Measurements from ENCODE around the gene SCN3B.

The SCN3B gene

DNA sequence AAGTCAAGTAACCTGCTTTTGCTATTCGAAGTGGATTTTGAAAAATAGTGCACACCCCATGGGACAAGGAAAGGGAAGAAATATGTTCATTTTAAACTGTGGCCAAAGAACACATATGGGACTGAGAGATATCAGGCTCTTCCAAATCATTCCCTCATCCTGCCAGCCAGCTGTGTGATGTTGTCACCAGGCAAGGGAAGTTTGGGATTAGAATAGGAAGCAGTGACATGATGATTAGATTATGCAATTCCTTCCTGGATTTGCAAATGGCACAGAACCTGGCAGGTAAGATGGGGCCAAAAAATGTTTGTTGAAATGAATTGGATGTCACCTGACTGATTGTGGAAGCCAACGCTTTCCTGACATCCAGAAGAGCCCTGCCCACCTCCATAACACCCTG, 4.9 kb upstream of the SCN3B start:
- no peaks in the 10 kb centered on the region for H3K9me2 ChIP-seq (ENCODE audit: low read depth, low read length)
- no peaks in the 10 kb centered on the region for H3K4me1 ChIP-seq (ENCODE audit: insufficient read depth, low read length, severe bottlenecking)
- no peaks in the 10 kb centered on the region for H3F3A ChIP-seq (ENCODE audit: insufficient read depth, low read length)
- no peak overlapping the region for H3K4me2 ChIP-seq (ENCODE audit: low read length)
- no peak overlapping the region for H2AFZ ChIP-seq (ENCODE audit: low read length)
- H3K9me3 ChIP-seq (ENCODE audit: low read length), result no peaks in the 10 kb centered on the region
- no peaks in the 10 kb centered on the region for H3K36me3 ChIP-seq (ENCODE audit: insufficient read depth, low read length)
- H3K27ac ChIP-seq (ENCODE audit: low read depth, low read length, poor library complexity, severe bottlenecking), result no peak overlapping the region
- H3K9ac ChIP-seq (ENCODE audit: low read length), result no peak overlapping the region
- H3K79me2 ChIP-seq (ENCODE audit: insufficient read depth, low read length), result no peaks in the 10 kb centered on the region
- no peaks in the 10 kb centered on the region for H3K27me3 ChIP-seq (ENCODE audit: insufficient read depth, low read length)
- TF ChIP-seq, protein P1, sequence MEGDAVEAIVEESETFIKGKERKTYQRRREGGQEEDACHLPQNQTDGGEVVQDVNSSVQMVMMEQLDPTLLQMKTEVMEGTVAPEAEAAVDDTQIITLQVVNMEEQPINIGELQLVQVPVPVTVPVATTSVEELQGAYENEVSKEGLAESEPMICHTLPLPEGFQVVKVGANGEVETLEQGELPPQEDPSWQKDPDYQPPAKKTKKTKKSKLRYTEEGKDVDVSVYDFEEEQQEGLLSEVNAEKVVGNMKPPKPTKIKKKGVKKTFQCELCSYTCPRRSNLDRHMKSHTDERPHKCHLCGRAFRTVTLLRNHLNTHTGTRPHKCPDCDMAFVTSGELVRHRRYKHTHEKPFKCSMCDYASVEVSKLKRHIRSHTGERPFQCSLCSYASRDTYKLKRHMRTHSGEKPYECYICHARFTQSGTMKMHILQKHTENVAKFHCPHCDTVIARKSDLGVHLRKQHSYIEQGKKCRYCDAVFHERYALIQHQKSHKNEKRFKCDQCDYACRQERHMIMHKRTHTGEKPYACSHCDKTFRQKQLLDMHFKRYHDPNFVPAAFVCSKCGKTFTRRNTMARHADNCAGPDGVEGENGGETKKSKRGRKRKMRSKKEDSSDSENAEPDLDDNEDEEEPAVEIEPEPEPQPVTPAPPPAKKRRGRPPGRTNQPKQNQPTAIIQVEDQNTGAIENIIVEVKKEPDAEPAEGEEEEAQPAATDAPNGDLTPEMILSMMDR (IDR thresholded peaks at IDR 0.05; ENCODE audit: low read length), result no peak
- TF ChIP-seq EZH2 (IDR thresholded peaks at IDR 0.05; ENCODE audit: borderline replicate concordance, low read length), result no peak
- H3K4me3 ChIP-seq (ENCODE audit: low read depth, low read length, poor library complexity, severe bottlenecking), result no peak overlapping the region
- H4K20me1 ChIP-seq (ENCODE audit: insufficient read depth, low read length), result no peaks in the 10 kb centered on the region

DNA sequence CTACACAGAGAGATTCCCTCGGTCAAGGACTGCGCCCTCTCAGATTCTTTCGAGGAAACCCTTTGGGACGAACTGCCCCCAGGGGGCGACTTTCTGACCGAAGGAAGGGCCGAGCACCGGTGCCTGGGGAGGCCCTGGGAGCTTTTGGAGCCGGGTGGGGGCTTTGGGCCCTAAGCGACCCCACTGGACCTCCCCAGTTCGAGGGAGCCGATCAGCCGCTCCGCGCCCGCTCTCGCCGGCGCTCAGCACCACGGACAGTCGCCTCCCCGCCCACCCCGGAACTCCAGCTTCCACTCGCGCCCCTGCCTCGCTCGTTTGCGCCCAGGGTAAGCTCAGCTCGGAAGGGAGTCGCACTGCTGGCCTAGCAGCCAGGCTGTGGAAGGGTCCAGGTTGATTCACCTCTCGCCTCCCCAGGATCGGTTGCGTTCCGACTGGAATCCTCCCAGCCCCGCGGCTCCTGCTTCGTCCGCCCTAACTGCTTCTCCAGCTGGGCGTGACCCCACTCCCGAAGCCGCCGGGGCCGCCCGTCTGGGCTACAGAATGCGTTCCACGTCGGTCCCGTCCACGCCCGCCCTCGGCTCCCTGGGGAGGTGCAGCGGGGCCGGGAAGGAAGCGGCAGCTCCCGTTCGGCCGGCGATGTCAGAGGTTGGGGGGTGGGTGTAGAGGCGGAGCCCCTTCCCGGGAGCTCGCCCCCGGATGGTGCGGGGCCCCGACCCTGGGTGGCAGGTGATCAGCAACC, 428 bp downstream of the SCN3B start:
- no peak overlapping the region for H3K27ac ChIP-seq (ENCODE audit: low read depth, low read length, poor library complexity, severe bottlenecking)
- no peak for TF ChIP-seq EZH2 (IDR thresholded peaks at IDR 0.05; ENCODE audit: borderline replicate concordance, low read length)
- TF ChIP-seq, protein P1 (IDR thresholded peaks at IDR 0.05; ENCODE audit: low read length), result no peak
- no peak overlapping the region for H3K4me2 ChIP-seq (ENCODE audit: low read length)
- no peaks in the 10 kb centered on the region for H3F3A ChIP-seq (ENCODE audit: insufficient read depth, low read length)
- no peak overlapping the region for H2AFZ ChIP-seq (ENCODE audit: low read length)
- no peaks in the 10 kb centered on the region for H3K27me3 ChIP-seq (ENCODE audit: insufficient read depth, low read length)
- no peaks in the 10 kb centered on the region for H3K9me2 ChIP-seq (ENCODE audit: low read depth, low read length)
- no peak overlapping the region for H3K9ac ChIP-seq (ENCODE audit: low read length)
- H4K20me1 ChIP-seq (ENCODE audit: insufficient read depth, low read length), result no peaks in the 10 kb centered on the region
- H3K36me3 ChIP-seq (ENCODE audit: insufficient read depth, low read length), result no peaks in the 10 kb centered on the region
- H3K9me3 ChIP-seq (ENCODE audit: low read length), result no peaks in the 10 kb centered on the region
- no peak overlapping the region for H3K4me3 ChIP-seq (ENCODE audit: low read depth, low read length, poor library complexity, severe bottlenecking)
- H3K79me2 ChIP-seq (ENCODE audit: insufficient read depth, low read length), result no peaks in the 10 kb centered on the region
- no peaks in the 10 kb centered on the region for H3K4me1 ChIP-seq (ENCODE audit: insufficient read depth, low read length, severe bottlenecking)

DNA sequence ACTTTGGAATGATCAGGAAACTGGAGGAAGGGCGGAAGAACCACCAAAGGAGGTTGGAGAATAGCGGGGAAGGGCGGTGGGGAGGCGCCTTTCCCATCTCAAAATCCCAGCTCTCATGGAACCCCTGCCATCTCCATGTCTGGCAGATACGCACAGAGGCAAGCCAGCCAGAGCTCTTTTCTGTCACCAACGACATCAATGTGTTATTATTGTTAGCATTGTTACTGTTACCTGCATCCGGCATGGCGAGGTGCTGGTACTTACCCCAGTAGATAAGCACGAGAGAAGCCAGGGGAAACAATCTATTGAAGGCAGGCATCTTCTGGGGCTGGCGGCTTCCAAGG, 969 bp downstream of the SCN3B start:
- H2AFZ ChIP-seq (ENCODE audit: low read length), result no peak overlapping the region
- TF ChIP-seq, protein P1 (IDR thresholded peaks at IDR 0.05; ENCODE audit: low read length), result no peak
- no peak for TF ChIP-seq EZH2 (IDR thresholded peaks at IDR 0.05; ENCODE audit: borderline replicate concordance, low read length)
- no peaks in the 10 kb centered on the region for H3K27me3 ChIP-seq (ENCODE audit: insufficient read depth, low read length)

More for the DNA sequence above, 969 bp downstream of the SCN3B start:
- no peak overlapping the region for H3K4me3 ChIP-seq (ENCODE audit: low read depth, low read length, poor library complexity, severe bottlenecking)
- H3F3A ChIP-seq (ENCODE audit: insufficient read depth, low read length), result no peaks in the 10 kb centered on the region
- no peaks in the 10 kb centered on the region for H3K4me1 ChIP-seq (ENCODE audit: insufficient read depth, low read length, severe bottlenecking)
- no peak overlapping the region for H3K4me2 ChIP-seq (ENCODE audit: low read length)
- no peaks in the 10 kb centered on the region for H3K9me2 ChIP-seq (ENCODE audit: low read depth, low read length)
- H3K36me3 ChIP-seq (ENCODE audit: insufficient read depth, low read length), result no peaks in the 10 kb centered on the region
- no peak overlapping the region for H3K27ac ChIP-seq (ENCODE audit: low read depth, low read length, poor library complexity, severe bottlenecking)
- no peak overlapping the region for H3K9ac ChIP-seq (ENCODE audit: low read length)
- H3K9me3 ChIP-seq (ENCODE audit: low read length), result no peaks in the 10 kb centered on the region
- H4K20me1 ChIP-seq (ENCODE audit: insufficient read depth, low read length), result no peaks in the 10 kb centered on the region
- H3K79me2 ChIP-seq (ENCODE audit: insufficient read depth, low read length), result no peaks in the 10 kb centered on the region

Measured in OCI-LY1 (cell line).